HG02852 (cell line): ENCODE results near the gene MLYCD.
A peak's percentile ranks its signal among the peaks of the same experiment; 100 is the strongest.

ENCODE experiments used
- ATAC-seq: cut with Tn5 transposase; IDR thresholded peaks from one replicate; pipeline ENCODE4 v1.9.1; 2021; ENCODE audit warnings: mild to moderate bottlenecking, moderate library complexity; ENCODE audit not compliant: unreplicated experiment

Gene MLYCD

GRCh38 chr16:83953796-83954576, 55.1 kb downstream of the MLYCD start:
- no peak for ATAC-seq

DNA sequence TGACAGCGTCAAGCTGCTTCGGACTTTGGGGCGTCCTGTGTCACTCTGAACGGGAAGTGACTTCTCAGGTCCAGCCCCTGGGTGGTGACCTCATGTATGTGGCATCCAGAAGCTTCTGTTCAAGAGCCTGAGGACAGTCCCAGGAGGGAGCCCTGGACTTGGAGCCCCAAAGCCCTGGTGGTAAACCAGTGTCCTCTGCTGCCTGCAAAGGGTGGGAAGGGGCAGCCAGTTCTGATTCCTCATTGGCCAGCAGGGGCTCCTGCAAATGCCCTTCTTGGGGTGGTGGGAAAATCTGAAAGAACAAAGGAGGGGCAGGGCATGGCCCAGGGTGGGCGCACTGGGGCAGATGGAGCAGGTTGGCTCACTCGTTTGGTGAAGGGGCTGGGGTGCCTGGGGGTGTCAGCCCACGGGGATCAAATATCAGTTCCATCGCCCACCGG, 55.7 kb downstream of the MLYCD start:
- ATAC-seq: no peak

GRCh38 chr16:83955218-83956130, 56.6 kb downstream of the MLYCD start:
- no peak for ATAC-seq

GRCh38 chr16:83956336-83957289, 57.7 kb downstream of the MLYCD start:
- ATAC-seq: peak; percentile 54

DNA sequence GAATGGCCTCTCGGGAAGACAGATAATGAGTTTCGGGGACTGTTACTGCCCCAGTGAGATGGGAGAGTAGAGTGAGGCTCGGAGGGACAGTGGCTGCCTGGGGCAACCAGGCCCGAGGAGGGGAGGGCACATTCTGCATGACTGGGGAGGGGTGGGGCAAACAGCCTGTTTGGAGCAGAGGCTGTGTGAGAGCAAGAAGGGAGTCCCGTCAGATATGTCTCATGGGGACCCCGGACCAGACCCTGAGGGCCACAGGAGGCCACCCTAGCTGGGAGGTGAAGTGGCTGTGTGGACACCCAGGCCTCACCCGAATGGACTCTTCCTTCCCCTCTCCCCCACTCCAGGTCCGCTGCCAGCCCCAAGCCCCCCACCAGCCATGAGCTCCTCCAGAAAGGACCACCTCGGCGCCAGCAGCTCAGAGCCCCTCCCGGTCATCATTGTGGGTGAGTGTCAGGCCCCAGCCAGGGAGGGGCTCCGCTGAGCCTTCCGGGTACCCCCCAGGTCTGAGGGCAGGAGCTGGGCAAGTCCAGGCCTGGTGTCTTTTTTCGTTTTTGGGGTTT, 58.5 kb downstream of the MLYCD start:
- ATAC-seq: no peak

DNA sequence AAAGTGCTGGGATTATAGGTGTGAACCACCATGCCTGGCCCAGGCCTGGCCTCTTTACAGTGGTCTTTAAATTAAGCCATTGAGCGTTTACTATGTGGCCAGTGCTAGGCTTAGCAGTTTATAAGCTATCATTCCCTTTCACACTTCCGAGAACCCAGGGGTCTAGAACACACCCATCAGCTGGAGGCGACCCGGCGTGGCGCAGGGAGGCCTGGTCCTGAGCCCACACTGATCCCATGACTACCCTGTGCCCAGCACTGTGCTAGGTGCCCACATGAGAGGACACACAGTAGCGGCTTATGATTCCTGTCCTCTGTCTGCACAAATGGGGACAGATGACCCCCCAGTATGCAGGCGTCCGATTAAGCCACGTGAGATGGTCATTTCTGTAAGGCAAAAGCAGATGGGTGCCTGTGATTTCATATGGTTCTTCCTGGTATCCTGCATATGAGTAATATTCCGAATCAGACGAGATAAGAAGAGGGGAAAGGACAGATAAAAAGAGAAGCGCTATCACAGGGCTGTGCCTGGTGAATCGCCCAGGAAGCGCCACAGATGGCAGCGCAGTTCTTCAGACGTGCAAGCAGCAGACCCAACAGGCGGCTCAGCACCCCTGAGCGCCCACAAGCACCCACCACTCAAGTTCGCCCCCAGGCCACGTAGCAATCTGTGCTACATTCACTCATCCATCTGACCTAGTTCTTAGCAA, 59.4 kb downstream of the MLYCD start:
- ATAC-seq: no peak

- ATAC-seq: no peak
Observed at GRCh38 chr16:83958846-83959565, 60.1 kb downstream of the MLYCD start.

DNA sequence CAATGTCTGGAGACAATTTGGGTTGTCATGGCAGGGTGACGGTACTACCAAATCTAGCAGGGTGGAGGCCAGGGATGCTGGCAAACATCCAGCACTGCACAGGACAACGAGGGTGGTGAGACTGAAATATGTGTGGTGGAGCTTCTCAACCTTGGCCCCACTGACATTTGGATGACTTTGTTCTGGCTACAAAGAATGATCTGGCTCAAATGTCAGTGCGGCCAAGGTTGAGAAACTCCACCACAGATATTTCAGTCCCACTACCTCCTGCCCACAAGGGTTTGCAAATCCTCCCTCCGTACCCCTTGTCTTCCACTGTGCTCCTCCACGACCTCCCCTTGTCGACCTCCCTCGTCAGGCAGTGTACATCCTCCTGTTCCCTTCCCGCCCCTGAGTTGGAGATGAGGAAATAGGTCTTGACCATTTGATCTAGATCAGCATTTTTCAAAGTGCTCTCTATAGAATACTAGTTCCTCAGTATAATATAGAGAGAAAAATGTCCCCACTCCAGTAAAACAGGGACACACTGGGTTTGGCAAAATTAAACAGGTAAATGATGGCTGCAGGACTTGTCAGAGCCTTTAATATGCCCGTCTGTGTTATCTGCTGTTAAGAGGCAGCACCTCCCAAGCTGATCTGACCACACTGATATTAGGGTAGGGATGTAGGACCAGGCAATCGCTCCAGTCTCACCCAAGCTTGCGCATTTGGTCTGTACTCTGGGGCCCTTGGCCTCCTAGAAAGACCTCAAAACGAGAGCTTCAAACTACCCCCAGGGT, 60.9 kb downstream of the MLYCD start:
- ATAC-seq: no peak

GRCh38 chr16:83960521-83961249, 61.8 kb downstream of the MLYCD start:
- ATAC-seq: no peak

DNA sequence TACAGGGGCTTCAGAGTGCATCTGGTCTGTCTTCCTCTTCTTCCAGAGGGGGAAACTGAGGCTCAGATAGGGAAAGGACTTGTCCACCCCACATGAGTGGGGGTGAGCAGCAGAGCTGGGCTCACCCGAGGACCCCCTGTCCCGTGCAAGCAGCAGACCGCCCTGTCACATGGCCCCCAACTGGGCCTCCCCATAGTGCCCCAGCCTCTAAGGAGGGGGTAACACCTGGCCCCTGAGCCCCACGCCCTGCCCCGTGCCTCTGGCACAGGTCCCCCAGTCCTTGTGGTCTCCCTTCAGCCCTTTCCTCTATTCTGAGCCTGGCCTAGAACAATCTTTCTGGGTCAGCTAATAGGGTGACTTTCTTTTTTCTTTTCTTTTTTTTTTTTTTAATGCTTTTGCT, 62.7 kb downstream of the MLYCD start:
- ATAC-seq: no peak

GRCh38 chr16:83963277-83964119, 64.6 kb downstream of the MLYCD start:
- no peak for ATAC-seq

DNA sequence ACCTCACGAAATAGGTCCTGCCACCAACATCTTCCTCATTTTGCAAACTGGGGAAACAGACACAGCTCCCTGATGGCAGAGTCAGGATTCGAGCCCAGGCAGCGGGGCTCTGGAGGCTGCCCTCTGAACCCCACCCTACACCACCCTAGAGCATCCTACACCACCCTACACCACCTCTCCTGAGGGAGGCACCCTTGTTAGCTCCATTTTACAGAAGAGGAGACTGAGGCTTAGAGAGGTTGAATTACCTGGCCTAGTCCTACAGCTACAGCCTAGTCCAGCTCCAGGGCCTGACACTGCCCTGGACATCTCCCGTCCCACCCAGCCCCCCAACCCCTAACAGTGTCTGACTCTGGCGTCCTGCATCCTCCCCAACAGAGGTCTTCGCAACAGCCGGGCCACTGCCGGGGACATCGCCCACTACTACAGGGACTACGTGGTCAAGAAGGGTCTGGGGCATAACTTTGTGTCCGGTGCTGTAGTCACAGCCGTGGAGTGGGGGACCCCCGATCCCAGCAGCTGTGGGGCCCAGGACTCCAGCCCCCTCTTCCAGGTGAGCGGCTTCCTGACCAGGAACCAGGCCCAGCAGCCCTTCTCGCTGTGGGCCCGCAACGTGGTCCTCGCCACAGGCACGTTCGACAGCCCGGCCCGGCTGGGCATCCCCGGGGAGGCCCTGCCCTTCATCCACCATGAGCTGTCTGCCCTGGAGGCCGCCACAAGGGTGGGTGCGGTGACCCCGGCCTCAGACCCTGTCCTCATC, 65.9 kb downstream of the MLYCD start:
- ATAC-seq: no peak

DNA sequence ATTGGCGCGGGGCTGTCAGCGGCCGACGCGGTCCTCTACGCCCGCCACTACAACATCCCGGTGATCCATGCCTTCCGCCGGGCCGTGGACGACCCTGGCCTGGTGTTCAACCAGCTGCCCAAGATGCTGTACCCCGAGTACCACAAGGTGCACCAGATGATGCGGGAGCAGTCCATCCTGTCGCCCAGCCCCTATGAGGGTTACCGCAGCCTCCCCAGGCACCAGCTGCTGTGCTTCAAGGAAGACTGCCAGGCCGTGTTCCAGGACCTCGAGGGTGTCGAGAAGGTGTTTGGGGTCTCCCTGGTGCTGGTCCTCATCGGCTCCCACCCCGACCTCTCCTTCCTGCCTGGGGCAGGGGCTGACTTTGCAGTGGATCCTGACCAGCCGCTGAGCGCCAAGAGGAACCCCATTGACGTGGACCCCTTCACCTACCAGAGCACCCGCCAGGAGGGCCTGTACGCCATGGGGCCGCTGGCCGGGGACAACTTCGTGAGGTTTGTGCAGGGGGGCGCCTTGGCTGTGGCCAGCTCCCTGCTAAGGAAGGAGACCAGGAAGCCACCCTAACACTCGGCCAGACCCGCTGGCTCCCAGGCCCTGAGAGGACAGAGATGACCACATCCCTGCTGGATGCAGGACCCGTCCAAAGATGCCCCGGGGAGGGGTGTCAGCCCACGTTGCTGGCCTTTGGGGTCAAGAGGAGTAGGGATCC, 66.7 kb downstream of the MLYCD start:
- no peak for ATAC-seq

GRCh38 chr16:83966153-83966696, 67.3 kb downstream of the MLYCD start:
- ATAC-seq: no peak

GRCh38 chr16:83967091-83967490, 68.2 kb downstream of the MLYCD start:
- ATAC-seq: no peak
